ENCODE data around the gene SAMD4A.

- no peak for TF ChIP-seq EZH2 (IDR thresholded peaks at IDR 0.05; ENCODE audit: insufficient read depth, poor library complexity, severe bottlenecking)
- no peak for TF ChIP-seq EZH2phosphoT487 (IDR thresholded peaks at IDR 0.05; ENCODE audit: insufficient read depth, low read depth)
Measured at GRCh38 chr14:54809767-54810166, 242.8 kb downstream of the SAMD4A start.
